ENCODE results near the gene CBR1. TPM values are rescaled to one million over a fixed set of nuclear protein-coding genes. Genes with fewer than 3 reads are reported as not detected.

The CBR1 gene
- total RNA-seq, 2 donors from 2014 or later = 60.7 to 101 TPM

- Histone ChIP-seq H3K27ac (no peak overlapping the region), H3K27me3 (no peaks in the 10 kb centered on the region), H3K36me3 (no peaks in the 10 kb centered on the region), H3K9me3 (no peaks in the 10 kb centered on the region), H3K4me3 (no peak overlapping the region), H3K4me1 (peaks cover 0 to 11% of the 10 kb centered on the region in 2 donors)
- no peak for DNase-seq (ENCODE audit: low spot score)
- TF ChIP-seq CTCF (IDR thresholded peaks at IDR 0.05) = no peak
Observed at GRCh38 chr21:36115138-36115730, 45.4 kb downstream of the CBR1 start.

DNA sequence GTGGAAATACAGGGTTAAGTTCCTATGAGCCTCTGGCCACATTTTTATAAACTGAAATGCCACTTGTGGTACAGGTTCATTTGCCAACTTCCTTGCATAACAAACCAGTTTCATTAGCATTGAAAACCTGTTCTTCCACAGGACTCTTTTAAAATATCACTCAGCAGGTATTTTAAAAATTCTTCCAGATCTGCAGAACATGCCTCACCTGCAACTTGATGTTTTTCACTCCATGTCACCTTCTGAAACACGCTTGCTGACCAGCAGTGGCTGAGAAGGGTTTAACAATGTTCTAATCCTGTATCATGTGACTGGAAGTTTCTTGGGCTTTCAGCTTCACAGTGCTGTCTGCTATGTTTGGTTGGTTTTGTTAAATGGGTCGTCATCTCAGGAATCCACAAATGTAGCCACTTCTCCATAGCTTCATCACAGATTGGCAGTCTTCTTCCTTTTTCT lies 47.5 kb downstream of the CBR1 start:
- Histone ChIP-seq H3K27me3 (no peaks in the 10 kb centered on the region), H3K4me1 (peaks cover 0 to 10% of the 10 kb centered on the region in 2 donors), H3K27ac (no peak overlapping the region), H3K9me3 (no peaks in the 10 kb centered on the region), H3K4me3 (no peak overlapping the region), H3K36me3 (no peaks in the 10 kb centered on the region)
- no peak for DNase-seq (ENCODE audit: low spot score)
- TF ChIP-seq CTCF (IDR thresholded peaks at IDR 0.05) = no peak

GRCh38 chr21:36120304-36120888 lies 50.6 kb downstream of the CBR1 start:
- Histone ChIP-seq H3K4me3 (no peak overlapping the region), H3K27me3 (no peaks in the 10 kb centered on the region), H3K9me3 (no peaks in the 10 kb centered on the region), H3K4me1 (peaks cover 0 to 6% of the 10 kb centered on the region in 2 donors), H3K36me3 (no peaks in the 10 kb centered on the region), H3K27ac (no peak overlapping the region)
- TF ChIP-seq CTCF (IDR thresholded peaks at IDR 0.05) = no peak
- no peak for DNase-seq (ENCODE audit: low spot score)

Other genes with a start within 250 kb of the CBR1 start
- 1 to 10 TPM; 6.3 to 7.6 TPM for gene SETD4, start 9.5 kb upstream of the CBR1 start, total RNA-seq
- gene CBR3, start 65.1 kb downstream of the CBR1 start, total RNA-seq = 1 to 10 TPM; 1.8 to 8.2 TPM
- gene DOP1B, start 86.8 kb downstream of the CBR1 start, total RNA-seq = 1 to 10 TPM; 4.0 to 4.9 TPM

Measured in right atrium auricular region (tissue), 2 donors.